Neural progenitor cell (in vitro differentiated cells): Measurements from ENCODE around the gene SLC16A13. TPM values are rescaled to one million over a fixed set of nuclear protein-coding genes. Genes with fewer than 3 reads are reported as not detected.

Experiments used
- DNase-seq: peaks from one replicate; pipeline ENCODE4 v3.0.0-alpha.2; 2016; ENCODE audit warnings: low spot score
- H2AFZ ChIP-seq: fragments of 200-600 bp; sonication (generic); replicated peaks from 2 replicates; pipeline ENCODE4 v1.6.1; 2016; ENCODE audit warnings: antibody characterized with exemption
- H3F3A ChIP-seq: fragments of 200-600 bp; sonication (generic); 2 replicates; pipeline ENCODE4 v1.6.1; 2016; ENCODE audit warnings: antibody characterized with exemption, low read depth
- H3K27ac ChIP-seq: fragments of 200-600 bp; sonication (generic); 2 replicates; pipeline ENCODE4 v1.5.1; 2016; ENCODE audit warnings: mild to moderate bottlenecking
- H3K27me3 ChIP-seq: fragments of 200-600 bp; sonication (generic); 2 replicates; pipeline ENCODE4 v1.6.1; 2016; ENCODE audit warnings: mild to moderate bottlenecking, moderate library complexity
- H3K36me3 ChIP-seq: fragments of 200-600 bp; sonication (generic); 2 replicates; pipeline ENCODE4 v1.5.1; 2016
- H3K4me1 ChIP-seq: fragments of 200-600 bp; sonication (generic); 2 replicates; pipeline ENCODE4 v1.6.1; 2016; ENCODE audit warnings: mixed run types
- H3K4me2 ChIP-seq: fragments of 200-600 bp; sonication (generic); 2 replicates; pipeline ENCODE4 v1.6.1; 2016
- H3K4me3 ChIP-seq: fragments of 200-600 bp; sonication (generic); 2 replicates; pipeline ENCODE4 v1.5.1; 2016
- H3K79me2 ChIP-seq: fragments of 200-600 bp; sonication (generic); 2 replicates; pipeline ENCODE4 v1.6.1; 2016; ENCODE audit warnings: low read depth
- H3K9ac ChIP-seq: fragments of 200-600 bp; sonication (generic); 2 replicates; pipeline ENCODE4 v1.6.1; 2016
- H3K9me3 ChIP-seq: fragments of 200-600 bp; sonication (generic); 2 replicates; pipeline ENCODE4 v1.5.1; 2016; ENCODE audit warnings: low read depth
- H4K20me1 ChIP-seq: fragments of 200-600 bp; sonication (generic); 2 replicates; pipeline ENCODE4 v1.6.1; 2016; ENCODE audit warnings: low read depth
- H3K27ac Mint-ChIP-seq: 3 replicates; pipeline ENCODE4 v1.8.0; 2021; ENCODE audit warnings: mixed read lengths
- H3K27me3 Mint-ChIP-seq: 2 replicates; pipeline ENCODE4 v1.8.0; 2022; ENCODE audit warnings: low read depth, mild to moderate bottlenecking, inconsistent platforms, moderate library complexity, mixed read lengths; ENCODE audit not compliant: insufficient read depth
- H3K36me3 Mint-ChIP-seq: 3 replicates; pipeline ENCODE4 v1.8.0; 2021; ENCODE audit warnings: mixed read lengths
- H3K4me1 Mint-ChIP-seq: 3 replicates; pipeline ENCODE4 v1.8.0; 2021; ENCODE audit warnings: mixed read lengths
- H3K4me3 Mint-ChIP-seq: 3 replicates; pipeline ENCODE4 v1.8.0; 2021; ENCODE audit warnings: mild to moderate bottlenecking, moderate library complexity, mixed read lengths
- H3K9me3 Mint-ChIP-seq: 3 replicates; pipeline ENCODE4 v1.8.0; 2020; ENCODE audit warnings: mixed read lengths
- CTCF ChIP-seq: fragments of 200-600 bp; sonication (generic); IDR thresholded peaks from 2 replicates; pipeline ENCODE4 v1.5.1; 2017; ENCODE audit warnings: antibody characterized with exemption, mild to moderate bottlenecking
- EZH2 ChIP-seq: fragments of 200-600 bp; sonication (generic); IDR thresholded peaks from 2 replicates; pipeline ENCODE4 v1.6.1; 2017; ENCODE audit warnings: antibody characterized with exemption, mild to moderate bottlenecking, moderate library complexity
- EZH2phosphoT487 ChIP-seq: fragments of 200-600 bp; sonication (generic); IDR thresholded peaks from 2 replicates; pipeline ENCODE4 v1.6.1; 2017; ENCODE audit warnings: antibody characterized with exemption
- total RNA-seq: library from RNA; depleted of rRNA; stranded (reverse); fragments of >200 nt; gene quantifications from 2 replicates; pipeline ENCODE4 v1.2.3, GENCODE V29; 2015; ENCODE audit warnings: low replicate concordance

Gene SLC16A13
- total RNA-seq, 1 donor from 2014 or later: not detected

- Histone ChIP-seq H3K9me3 (no peaks in the 10 kb centered on the region), H3K27ac (no peak overlapping the region), H3K36me3 (no peaks in the 10 kb centered on the region), H4K20me1 (no peaks in the 10 kb centered on the region), H3K79me2 (no peaks in the 10 kb centered on the region), H2AFZ (no peak overlapping the region), H3K27me3 (no peaks in the 10 kb centered on the region), H3K4me3 (no peak overlapping the region), H3K4me1 (no peaks in the 10 kb centered on the region), H3F3A (no peaks in the 10 kb centered on the region), H3K9ac (no peak overlapping the region), H3K4me2 (no peak overlapping the region)
- Mint-ChIP-seq H3K9me3 (no peaks in the 10 kb centered on the region), H3K36me3 (no peaks in the 10 kb centered on the region), H3K27me3 (peaks cover 12% of the 10 kb centered on the region), H3K4me1 (peaks cover 15% of the 10 kb centered on the region), H3K4me3 (no peak overlapping the region), H3K27ac (no peak overlapping the region)
- TF ChIP-seq CTCF (no peak), EZH2phosphoT487 (no peak), EZH2 (no peak)
- no peak for DNase-seq
Measured at GRCh38 chr17:7056386-7056785, 20.6 kb downstream of the SLC16A13 start.

GRCh38 chr17:7058831-7059447 is 23.1 kb downstream of the SLC16A13 start:
- TF ChIP-seq EZH2phosphoT487: no peak
- no peak for TF ChIP-seq CTCF
- TF ChIP-seq EZH2: no peak
- Mint-ChIP-seq H3K27me3 (peaks cover 7% of the 10 kb centered on the region), H3K27ac (peak overlapping the region; percentile 10), H3K4me3 (no peak overlapping the region), H3K36me3 (no peaks in the 10 kb centered on the region), H3K9me3 (peaks cover 3% of the 10 kb centered on the region), H3K4me1 (peaks cover 24% of the 10 kb centered on the region)
- H3K27ac ChIP-seq: no peak overlapping the region
- H3K4me1 ChIP-seq: no peaks in the 10 kb centered on the region
- no peak overlapping the region for H3K4me2 ChIP-seq
- H3K4me3 ChIP-seq: no peak overlapping the region
- no peaks in the 10 kb centered on the region for H3K9me3 ChIP-seq
- H2AFZ ChIP-seq: no peak overlapping the region
- H4K20me1 ChIP-seq: no peaks in the 10 kb centered on the region
- DNase-seq: no peak
- H3K79me2 ChIP-seq: no peaks in the 10 kb centered on the region
- no peak overlapping the region for H3K9ac ChIP-seq
- no peaks in the 10 kb centered on the region for H3F3A ChIP-seq
- H3K36me3 ChIP-seq: no peaks in the 10 kb centered on the region
- no peaks in the 10 kb centered on the region for H3K27me3 ChIP-seq

- Histone ChIP-seq H3K9me3 (no peaks in the 10 kb centered on the region), H3K27me3 (no peaks in the 10 kb centered on the region), H3K9ac (no peak overlapping the region), H3F3A (no peaks in the 10 kb centered on the region), H3K27ac (no peak overlapping the region), H3K4me2 (no peak overlapping the region), H3K4me3 (no peak overlapping the region), H3K36me3 (no peaks in the 10 kb centered on the region), H3K79me2 (no peaks in the 10 kb centered on the region), H3K4me1 (no peaks in the 10 kb centered on the region), H4K20me1 (no peaks in the 10 kb centered on the region), H2AFZ (no peak overlapping the region)
- H3K27ac Mint-ChIP-seq: peak overlapping the region; percentile 57
- no peak overlapping the region for H3K4me3 Mint-ChIP-seq
- peaks cover 12% of the 10 kb centered on the region for H3K27me3 Mint-ChIP-seq
- TF ChIP-seq CTCF (no peak), EZH2phosphoT487 (no peak), EZH2 (no peak)
- no peaks in the 10 kb centered on the region for H3K36me3 Mint-ChIP-seq
- peaks cover 7% of the 10 kb centered on the region for H3K9me3 Mint-ChIP-seq
- DNase-seq: no peak
- peaks cover 30% of the 10 kb centered on the region for H3K4me1 Mint-ChIP-seq
Measured at GRCh38 chr17:7060165-7060891, 24.5 kb downstream of the SLC16A13 start.
